Kidney epithelial cell (primary cell): ENCODE results near the gene AATK. TPM values are rescaled to one million over a fixed set of nuclear protein-coding genes. Genes with fewer than 3 reads are reported as not detected.

ENCODE experiments used
- DNase-seq: peaks from one replicate; pipeline ENCODE4 v3.0.0-alpha.2; 2010; ENCODE audit warnings: low read depth
- H3K27me3 ChIP-seq: 2 replicates; pipeline ENCODE4 v1.6.0; 2011; ENCODE audit warnings: low read length; ENCODE audit not compliant: control insufficient read depth, insufficient read depth
- H3K36me3 ChIP-seq: 2 replicates; pipeline ENCODE4 v1.5.1; 2011; ENCODE audit warnings: low read length; ENCODE audit not compliant: control insufficient read depth, insufficient read depth
- H3K4me3 ChIP-seq: 2 replicates; pipeline ENCODE4 v1.5.1; 2011; ENCODE audit warnings: low read depth, mild to moderate bottlenecking, control low read depth, low read length
- CTCF ChIP-seq: IDR thresholded peaks from 2 replicates; pipeline ENCODE4 v1.5.1; 2011; ENCODE audit warnings: mild to moderate bottlenecking, moderate library complexity, low read length, control low read depth, inconsistent platforms; ENCODE audit not compliant: insufficient read depth, poor library complexity, severe bottlenecking
- total RNA-seq: library from RNA; depleted of rRNA; stranded (reverse); fragments of >200 nt; gene quantifications from 2 replicates; pipeline ENCODE4 v1.2.3, GENCODE V29; 2015

The AATK gene
- total RNA-seq, 1 donor from 2014 or later: 0.33 TPM

GRCh38 chr17:81102352-81102751 is 63.7 kb downstream of the AATK start:
- TF ChIP-seq CTCF: no peak
- Histone ChIP-seq H3K36me3 (no peaks in the 10 kb centered on the region), H3K27me3 (no peaks in the 10 kb centered on the region), H3K4me3 (no peak overlapping the region)
- DNase-seq: no peak

GRCh38 chr17:81101614-81102306 is 64.3 kb downstream of the AATK start:
- DNase-seq: no peak
- Histone ChIP-seq H3K27me3 (no peaks in the 10 kb centered on the region), H3K4me3 (no peak overlapping the region), H3K36me3 (no peaks in the 10 kb centered on the region)
- TF ChIP-seq CTCF: peak; percentile 100

GRCh38 chr17:81100668-81101067 is 65.4 kb downstream of the AATK start:
- Histone ChIP-seq H3K27me3 (no peaks in the 10 kb centered on the region), H3K4me3 (no peak overlapping the region), H3K36me3 (no peaks in the 10 kb centered on the region)
- no peak for DNase-seq
- no peak for TF ChIP-seq CTCF

- Histone ChIP-seq H3K36me3 (no peaks in the 10 kb centered on the region), H3K4me3 (no peak overlapping the region)
- no peak for DNase-seq
Observed at GRCh38 chr17:81099888-81100287, 66.1 kb downstream of the AATK start.

GRCh38 chr17:81097943-81098308 is 68.1 kb downstream of the AATK start:
- H3K4me3 ChIP-seq: no peak overlapping the region
- no peak for TF ChIP-seq CTCF
- no peaks in the 10 kb centered on the region for H3K36me3 ChIP-seq
- H3K27me3 ChIP-seq: no peaks in the 10 kb centered on the region
- DNase-seq: no peak

More at GRCh38 chr17:81099888-81100287, 66.1 kb downstream of the AATK start:
- no peaks in the 10 kb centered on the region for H3K27me3 ChIP-seq
- TF ChIP-seq CTCF: no peak
